Trophoblast cell (in vitro differentiated cells and primary cell): Measurements from ENCODE around the gene ROCK2.

Experiments
- DNase-seq, 2 donors: peaks; one replicate each; pipeline ENCODE4 v3.0.0-alpha.2; 2016
- H2AFZ ChIP-seq: 2 replicates; pipeline ENCODE4 v1.6.1; 2013; ENCODE audit warnings: low read length, moderate library complexity, mild to moderate bottlenecking; ENCODE audit not compliant: insufficient read depth, poor library complexity
- H2AK5ac ChIP-seq: 2 replicates; pipeline ENCODE4 v1.6.1; 2013; ENCODE audit warnings: mild to moderate bottlenecking, low read length
- H2BK120ac ChIP-seq: 2 replicates; pipeline ENCODE4 v1.6.1; 2013; ENCODE audit warnings: low read length, mild to moderate bottlenecking, moderate library complexity; ENCODE audit not compliant: insufficient read depth, poor library complexity
- H2BK12ac ChIP-seq: 2 replicates; pipeline ENCODE4 v1.6.1; 2013; ENCODE audit warnings: mild to moderate bottlenecking, low read length, moderate library complexity
- H2BK5ac ChIP-seq: 2 replicates; pipeline ENCODE4 v1.6.1; 2013; ENCODE audit warnings: low read length, low read depth, moderate library complexity, mild to moderate bottlenecking; ENCODE audit not compliant: poor library complexity
- H3K14ac ChIP-seq: 2 replicates; pipeline ENCODE4 v1.6.1; 2013; ENCODE audit warnings: mild to moderate bottlenecking, low read length
- H3K18ac ChIP-seq: 2 replicates; pipeline ENCODE4 v1.6.1; 2013; ENCODE audit warnings: mild to moderate bottlenecking, low read length
- H3K23ac ChIP-seq: 2 replicates; pipeline ENCODE4 v1.6.1; 2013; ENCODE audit warnings: low read length
- H3K27ac ChIP-seq: 2 replicates; pipeline ENCODE4 v1.5.1; 2013; ENCODE audit warnings: low read depth, mild to moderate bottlenecking, inconsistent platforms, low read length, moderate library complexity
- H3K27me3 ChIP-seq: 2 replicates; pipeline ENCODE4 v1.6.1; 2013; ENCODE audit warnings: inconsistent platforms, mild to moderate bottlenecking, low read length, moderate library complexity; ENCODE audit not compliant: insufficient read depth
- H3K36me3 ChIP-seq, 2 experiments: 1 replicate in 1 of 2; 2 replicates in 1 of 2; pipeline ENCODE4 v1.6.1; 2013; ENCODE audit warnings: low read length in 2 of 2, mild to moderate bottlenecking in 2 of 2, moderate library complexity in 1 of 2; ENCODE audit not compliant: insufficient read depth in 2 of 2, control insufficient read depth in 1 of 2
- H3K4ac ChIP-seq: 2 replicates; pipeline ENCODE4 v1.6.1; 2013; ENCODE audit warnings: low read depth, mild to moderate bottlenecking, low read length, moderate library complexity
- H3K4me1 ChIP-seq, 2 experiments: 1 replicate in 1 of 2; 2 replicates in 1 of 2; pipeline ENCODE4 v1.6.1; 2013; ENCODE audit warnings: low read length in 2 of 2, mild to moderate bottlenecking in 2 of 2, moderate library complexity in 1 of 2; ENCODE audit not compliant: insufficient read depth in 2 of 2, control insufficient read depth in 1 of 2
- H3K4me2 ChIP-seq: 2 replicates; pipeline ENCODE4 v1.6.1; 2013; ENCODE audit warnings: inconsistent platforms, mild to moderate bottlenecking, low read length, moderate library complexity
- H3K4me3 ChIP-seq: 2 replicates; pipeline ENCODE4 v1.5.1; 2013; ENCODE audit warnings: mild to moderate bottlenecking, low read depth, low read length, inconsistent platforms
- H3K79me1 ChIP-seq: one replicate; pipeline ENCODE4 v1.6.1; 2013; ENCODE audit warnings: low read length
- H3K79me2 ChIP-seq: 2 replicates; pipeline ENCODE4 v1.6.1; 2013; ENCODE audit warnings: low read length, mild to moderate bottlenecking; ENCODE audit not compliant: control insufficient read depth, insufficient read depth, poor library complexity
- H3K9ac ChIP-seq: 2 replicates; pipeline ENCODE4 v1.6.1; 2013; ENCODE audit warnings: mild to moderate bottlenecking, low read length
- H3K9me3 ChIP-seq: 2 replicates; pipeline ENCODE4 v1.6.1; 2013; ENCODE audit warnings: low read depth, mild to moderate bottlenecking, control low read depth, inconsistent platforms, low read length; ENCODE audit not compliant: insufficient read depth
- H4K12ac ChIP-seq: 2 replicates; pipeline ENCODE4 v1.6.1; 2013; ENCODE audit warnings: low read depth, mild to moderate bottlenecking, low read length, moderate library complexity
- H4K8ac ChIP-seq: 2 replicates; pipeline ENCODE4 v1.6.1; 2013; ENCODE audit warnings: low read depth, mild to moderate bottlenecking, low read length, moderate library complexity
- H4K91ac ChIP-seq: one replicate; pipeline ENCODE4 v1.6.1; 2013; ENCODE audit warnings: low read depth, mild to moderate bottlenecking, low read length, moderate library complexity
- WGBS: extraction: QIAGEN DNeasy Blood & Tissue Kit; methylation state at CpG from one replicate; pipeline ENCODE4 v1.1.7; 2013; ENCODE audit warnings: missing lambda C conversion rate; ENCODE audit not compliant: insufficient read length, insufficient coverage; ENCODE audit errors: extremely low coverage; 5-methylcytosine and 5-hydroxymethylcytosine counted together

Gene ROCK2

GRCh38 chr2:11343368-11343649 is 1.1 kb downstream of the ROCK2 start:
- Histone ChIP-seq H3K9me3 (no peaks in the 10 kb centered on the region), H2AFZ (no peak overlapping the region), H3K27me3 (no peaks in the 10 kb centered on the region), H2BK5ac (no peak overlapping the region), H3K23ac (no peak overlapping the region), H3K79me2 (peaks cover 19% of the 10 kb centered on the region), H3K4me1 (peaks cover 0 to 3% of the 10 kb centered on the region in 2 experiments), H3K4me2 (peak overlapping the region; percentile 63), H3K18ac (no peak overlapping the region), H2AK5ac (no peak overlapping the region), H3K9ac (no peak overlapping the region), H4K8ac (no peak overlapping the region), H3K14ac (peak overlapping the region; percentile 29), H3K4ac (peak overlapping the region; percentile 93), H3K27ac (peak overlapping the region; percentile 97), H3K36me3 (no peaks in the 10 kb centered on the region), H3K79me1 (peaks cover 19% of the 10 kb centered on the region), H2BK120ac (no peak overlapping the region), H4K12ac (no peak overlapping the region), H2BK12ac (no peak overlapping the region), H4K91ac (no peak overlapping the region), H3K4me3 (peak overlapping the region; percentile 91)
- WGBS: no CpG with 5 or more reads among the region's 7 CpGs
- DNase-seq: no peak

- H3K27me3 ChIP-seq: no peaks in the 10 kb centered on the region
- peak overlapping the region; percentile 53 for H3K4me3 ChIP-seq
- no peak overlapping the region for H4K8ac ChIP-seq
- H3K9me3 ChIP-seq: no peaks in the 10 kb centered on the region
- peaks cover 22% of the 10 kb centered on the region for H3K79me2 ChIP-seq
- H2BK12ac ChIP-seq: no peak overlapping the region
- WGBS: no CpG with 5 or more reads among the region's 14 CpGs
- H2BK5ac ChIP-seq: no peak overlapping the region
- no peak overlapping the region for H3K9ac ChIP-seq
- no peak overlapping the region for H2AK5ac ChIP-seq
- no peak overlapping the region for H2BK120ac ChIP-seq
- H3K18ac ChIP-seq: no peak overlapping the region
- H3K4ac ChIP-seq: peak overlapping the region; percentile 67
- peak; percentile 53 to 61 for DNase-seq
- H3K23ac ChIP-seq: no peak overlapping the region
- no peak overlapping the region for H3K14ac ChIP-seq
- no peak overlapping the region for H4K91ac ChIP-seq
- no peaks in the 10 kb centered on the region for H3K36me3 ChIP-seq
- H2AFZ ChIP-seq: no peak overlapping the region
- peaks cover 19% of the 10 kb centered on the region for H3K79me1 ChIP-seq
- H3K27ac ChIP-seq: no peak overlapping the region
- H4K12ac ChIP-seq: no peak overlapping the region
- peak overlapping the region; percentile 63 for H3K4me2 ChIP-seq
- H3K4me1 ChIP-seq: peaks cover 0 to 3% of the 10 kb centered on the region in 2 experiments
Measured at GRCh38 chr2:11342551-11343367, 1.7 kb downstream of the ROCK2 start.

DNA sequence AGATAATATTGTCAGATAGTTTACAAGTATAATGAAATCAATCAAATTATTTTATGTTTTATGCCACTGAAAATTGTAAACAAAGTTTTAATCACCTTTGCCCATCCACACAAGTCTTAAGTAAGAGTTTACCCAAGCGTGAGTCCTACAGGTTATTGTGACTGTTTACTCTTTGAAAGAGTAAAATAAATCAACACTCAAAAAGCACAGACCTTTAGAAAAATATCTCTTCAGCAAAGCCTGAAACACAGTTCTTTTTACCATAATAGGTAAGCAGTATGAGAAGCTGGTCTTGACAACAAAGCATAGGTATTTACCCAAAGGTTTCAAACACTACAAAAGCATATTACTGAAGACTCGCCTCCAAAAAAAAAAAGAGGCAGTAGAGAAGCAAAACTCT is 3.7 kb downstream of the ROCK2 start:
- Histone ChIP-seq H3K9me3 (no peaks in the 10 kb centered on the region), H3K27ac (no peak overlapping the region), H2AFZ (no peak overlapping the region), H3K18ac (no peak overlapping the region), H2BK120ac (no peak overlapping the region), H3K27me3 (no peaks in the 10 kb centered on the region), H3K4ac (no peak overlapping the region), H4K91ac (no peak overlapping the region), H3K4me1 (peaks cover 0 to 3% of the 10 kb centered on the region in 2 experiments), H3K79me1 (peaks cover 19% of the 10 kb centered on the region), H3K79me2 (peaks cover 26% of the 10 kb centered on the region), H2BK5ac (no peak overlapping the region), H3K14ac (no peak overlapping the region), H3K36me3 (no peaks in the 10 kb centered on the region), H3K23ac (no peak overlapping the region), H4K8ac (no peak overlapping the region), H2AK5ac (no peak overlapping the region), H3K9ac (no peak overlapping the region), H2BK12ac (no peak overlapping the region), H4K12ac (no peak overlapping the region), H3K4me2 (no peak overlapping the region), H3K4me3 (no peak overlapping the region)
- no peak for DNase-seq
- no CpG with 5 or more reads among the region's 2 CpGs for WGBS

DNA sequence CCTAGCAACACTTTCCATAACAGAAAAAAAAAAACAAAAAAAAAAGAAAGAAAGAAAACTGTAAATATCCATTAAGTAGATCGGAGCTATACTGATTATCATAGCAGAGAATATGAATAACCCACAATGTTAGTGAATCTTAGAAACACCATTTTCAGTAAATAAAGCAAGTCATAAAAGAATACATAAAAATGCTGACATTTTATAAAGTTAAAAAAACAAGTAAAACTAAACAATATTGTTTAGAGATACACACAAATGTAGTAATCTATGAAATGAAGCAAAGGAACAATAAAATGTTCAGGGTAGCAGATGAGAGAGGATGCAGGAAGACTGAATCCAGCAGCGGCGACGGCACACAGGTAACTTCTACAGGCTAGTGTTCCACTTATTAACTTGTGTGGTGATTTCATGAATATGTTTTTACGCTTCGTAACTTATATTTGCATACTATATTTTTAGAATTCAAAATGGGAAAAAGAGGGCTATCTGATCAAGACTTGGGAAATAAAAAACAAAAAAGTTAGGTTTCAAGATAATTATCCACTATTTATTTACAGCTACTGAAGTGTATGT is 4.8 kb downstream of the ROCK2 start:
- Histone ChIP-seq H2BK120ac (no peak overlapping the region), H3K4ac (no peak overlapping the region), H3K23ac (no peak overlapping the region), H3K27me3 (no peaks in the 10 kb centered on the region), H3K9ac (no peak overlapping the region), H2BK5ac (no peak overlapping the region), H3K9me3 (no peaks in the 10 kb centered on the region), H4K12ac (no peak overlapping the region), H2AFZ (no peak overlapping the region), H3K4me3 (no peak overlapping the region), H2BK12ac (no peak overlapping the region), H4K8ac (no peak overlapping the region), H3K79me1 (peaks cover 10% of the 10 kb centered on the region), H4K91ac (no peak overlapping the region), H3K36me3 (no peaks in the 10 kb centered on the region), H3K14ac (no peak overlapping the region), H3K4me2 (no peak overlapping the region), H3K79me2 (peaks cover 21% of the 10 kb centered on the region), H3K4me1 (no peaks in the 10 kb centered on the region), H3K18ac (no peak overlapping the region), H3K27ac (no peak overlapping the region), H2AK5ac (no peak overlapping the region)
- no peak for DNase-seq
- WGBS: no CpG with 5 or more reads among the region's 6 CpGs
